GM21825 (cell line): ENCODE results near the gene SPEN.
"Not testable (repeated sequence)": the region's sequence is repeated elsewhere in the genome, so short reads cannot be mapped to it uniquely, and the experiment has no call there.

Experiments
- ATAC-seq: cut with Tn5 transposase; IDR thresholded peaks from one replicate; pipeline ENCODE4 v1.9.1; 2021; ENCODE audit warnings: mild to moderate bottlenecking, moderate library complexity; ENCODE audit not compliant: unreplicated experiment

SPEN gene

DNA sequence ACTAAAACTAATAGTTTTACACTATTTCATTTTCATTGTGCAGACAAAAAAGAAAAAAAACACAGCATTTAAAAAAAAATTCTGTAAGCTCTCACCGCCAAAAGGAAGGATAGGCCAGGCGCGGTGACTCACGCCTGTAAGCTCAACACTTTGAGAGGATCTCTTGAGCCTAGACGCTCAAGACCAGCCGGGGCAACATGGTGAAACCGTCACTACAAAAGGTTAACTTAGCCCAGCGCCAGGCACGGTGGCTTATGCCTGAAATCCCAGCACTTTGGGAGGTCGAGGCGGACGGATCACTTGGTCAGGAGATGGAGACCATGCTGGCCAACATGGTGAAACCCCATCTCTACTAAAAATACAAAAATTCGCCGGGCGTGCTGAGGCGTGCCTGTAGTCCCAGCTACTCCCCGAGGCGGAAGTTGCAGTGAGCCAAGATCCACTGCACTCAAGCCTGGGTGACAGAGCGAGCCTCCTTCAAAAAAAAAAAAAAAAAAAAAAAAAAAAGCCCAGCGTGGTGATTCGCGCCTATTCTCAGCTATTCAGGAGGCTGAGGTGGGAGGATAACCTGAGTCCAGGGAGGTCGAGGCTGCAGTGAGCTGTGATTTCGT is 14.3 kb upstream of the SPEN start:
- no peak for ATAC-seq

DNA sequence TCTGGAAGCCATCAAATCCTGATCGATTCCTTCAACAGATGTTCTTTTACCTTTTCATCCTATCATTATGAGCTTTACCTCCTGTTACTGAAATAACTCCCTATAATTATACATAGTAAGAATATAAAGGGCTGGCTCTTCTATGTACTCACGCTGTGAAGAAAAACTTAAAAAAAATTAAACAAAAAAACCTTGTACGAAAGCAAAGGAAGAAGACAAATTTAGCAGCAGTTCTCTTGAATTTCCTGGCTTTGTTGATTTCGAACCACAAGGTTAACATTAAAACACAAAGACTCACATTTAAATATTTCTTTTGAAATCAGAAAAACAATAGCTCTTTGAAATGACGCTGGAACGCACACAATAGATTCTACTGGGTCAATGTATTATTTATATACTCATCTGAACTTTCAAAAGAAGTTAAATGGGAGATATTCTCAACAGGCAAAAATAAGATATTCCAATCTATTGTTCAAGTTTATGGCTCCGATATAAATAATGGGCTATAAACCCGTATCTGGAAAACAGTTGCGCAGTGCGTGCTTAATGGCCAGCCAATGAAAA is 13.6 kb upstream of the SPEN start:
- no peak for ATAC-seq

DNA sequence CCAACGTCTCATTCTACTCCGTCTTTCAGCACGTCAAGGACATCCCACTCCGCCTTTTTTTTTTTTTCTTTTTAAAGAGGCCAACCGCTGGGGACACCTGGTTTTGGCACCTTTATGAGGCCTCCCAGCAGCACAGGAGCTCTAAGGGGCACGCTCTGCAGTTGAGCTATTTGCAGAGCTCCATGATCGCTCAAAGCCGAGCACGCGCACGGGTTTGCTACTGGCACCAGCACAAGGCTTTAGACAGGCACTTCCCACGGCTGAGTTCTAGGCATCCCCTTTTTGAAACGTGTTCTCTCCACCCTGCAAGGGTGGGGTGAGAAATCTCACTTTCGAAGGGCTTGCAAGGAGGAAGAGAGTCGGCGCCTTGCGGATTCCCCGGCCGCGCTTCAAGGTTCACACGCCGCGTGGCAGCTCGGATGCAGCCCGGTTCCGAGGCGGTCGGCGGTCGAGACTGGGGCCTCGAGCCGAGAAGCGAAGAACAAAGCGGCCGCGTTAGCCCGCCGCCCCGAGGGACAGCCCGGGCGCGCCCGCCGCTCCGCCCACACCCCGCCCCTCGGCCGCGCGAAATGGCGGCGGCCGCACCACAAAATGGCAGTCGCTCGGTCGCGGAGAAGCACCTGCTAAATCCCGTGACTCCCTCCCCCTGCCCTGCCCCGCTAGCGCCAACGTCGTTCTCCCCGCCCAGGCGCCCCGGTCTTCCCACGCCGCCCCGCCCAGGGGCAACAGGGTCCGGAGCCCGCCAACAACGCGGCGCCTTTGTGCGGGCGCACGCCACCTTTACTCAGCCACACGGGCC is 12.9 kb upstream of the SPEN start:
- peak; percentile 49 for ATAC-seq

DNA sequence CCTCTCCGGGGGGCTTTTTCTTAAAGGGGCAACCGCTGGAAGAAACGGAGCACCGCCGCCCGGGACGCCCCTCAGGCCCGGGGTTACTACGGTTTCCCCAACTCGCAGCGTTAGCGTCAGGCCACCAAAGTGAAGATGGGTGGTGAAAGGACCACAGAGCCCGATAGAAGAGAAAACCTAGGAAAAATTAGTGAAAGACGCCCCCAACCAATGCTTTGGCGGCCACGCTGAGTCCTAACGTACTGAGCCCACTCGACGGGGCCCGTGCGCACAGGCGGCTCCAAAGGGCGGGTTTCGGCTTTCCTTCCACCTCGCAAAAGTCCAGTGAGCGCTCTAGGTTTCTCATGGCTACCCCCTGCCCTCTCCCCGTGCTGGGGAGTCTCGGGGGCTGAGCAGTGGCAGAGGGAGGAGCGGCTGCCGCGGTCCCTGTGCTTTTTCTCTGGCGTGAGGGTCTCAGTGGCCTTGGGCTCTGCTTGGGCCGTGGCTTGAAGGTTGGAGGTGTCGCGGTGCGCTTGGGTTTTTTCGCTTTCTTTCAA is 12.2 kb upstream of the SPEN start:
- peak; percentile 12 for ATAC-seq

DNA sequence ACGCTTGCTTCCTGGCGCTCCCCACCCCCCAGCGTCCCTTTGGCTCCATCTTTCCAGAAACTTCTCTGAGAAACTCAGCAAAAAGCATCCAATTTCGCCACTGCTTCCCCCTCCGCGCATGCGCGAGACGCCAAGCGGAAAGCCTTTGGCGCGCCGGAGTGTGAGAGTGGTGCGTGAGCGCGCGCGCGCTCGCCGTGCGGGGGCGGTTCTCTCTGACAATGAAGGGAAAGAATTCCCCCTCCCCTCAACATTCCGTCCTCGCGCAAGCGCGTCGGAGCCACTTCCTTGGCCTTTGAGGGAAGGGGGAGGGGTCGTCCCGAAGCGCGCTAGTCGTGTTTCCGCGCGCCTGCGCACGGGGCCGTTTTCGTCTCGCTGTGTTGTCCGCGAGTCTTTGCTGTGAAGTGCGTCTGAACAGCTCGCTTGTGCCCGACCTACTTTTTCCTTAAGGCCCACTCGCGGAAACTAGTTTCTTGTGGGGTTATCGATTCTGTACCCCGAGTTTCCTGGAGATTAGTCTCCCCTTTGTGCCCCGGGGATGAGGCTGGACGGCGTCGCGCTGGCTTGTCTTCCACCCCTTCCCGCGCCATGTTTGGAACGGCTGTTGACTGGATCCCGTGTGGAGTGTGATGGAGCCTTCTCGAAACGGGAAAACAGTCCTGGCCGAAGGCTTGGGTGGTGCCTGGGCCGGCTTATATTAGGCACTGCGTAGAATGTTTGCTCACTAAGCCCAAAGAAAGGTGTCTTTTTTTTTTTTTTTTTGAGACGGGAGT is 11.6 kb upstream of the SPEN start:
- peak; percentile 36 for ATAC-seq

DNA sequence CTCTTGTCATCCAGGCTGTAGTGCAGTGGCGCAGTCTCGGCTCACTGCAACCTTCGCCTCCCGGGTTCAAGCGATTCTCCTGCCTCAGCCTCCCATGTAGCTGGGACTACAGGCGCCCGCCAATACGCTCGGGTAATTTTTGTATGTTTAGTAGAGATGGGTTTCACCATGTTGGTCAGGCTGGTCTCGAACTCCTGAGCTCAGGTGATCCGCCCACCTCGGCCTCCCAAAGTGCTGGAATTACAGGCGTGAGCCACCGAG is 11.1 kb upstream of the SPEN start:
- ATAC-seq: not testable (repeated sequence)

DNA sequence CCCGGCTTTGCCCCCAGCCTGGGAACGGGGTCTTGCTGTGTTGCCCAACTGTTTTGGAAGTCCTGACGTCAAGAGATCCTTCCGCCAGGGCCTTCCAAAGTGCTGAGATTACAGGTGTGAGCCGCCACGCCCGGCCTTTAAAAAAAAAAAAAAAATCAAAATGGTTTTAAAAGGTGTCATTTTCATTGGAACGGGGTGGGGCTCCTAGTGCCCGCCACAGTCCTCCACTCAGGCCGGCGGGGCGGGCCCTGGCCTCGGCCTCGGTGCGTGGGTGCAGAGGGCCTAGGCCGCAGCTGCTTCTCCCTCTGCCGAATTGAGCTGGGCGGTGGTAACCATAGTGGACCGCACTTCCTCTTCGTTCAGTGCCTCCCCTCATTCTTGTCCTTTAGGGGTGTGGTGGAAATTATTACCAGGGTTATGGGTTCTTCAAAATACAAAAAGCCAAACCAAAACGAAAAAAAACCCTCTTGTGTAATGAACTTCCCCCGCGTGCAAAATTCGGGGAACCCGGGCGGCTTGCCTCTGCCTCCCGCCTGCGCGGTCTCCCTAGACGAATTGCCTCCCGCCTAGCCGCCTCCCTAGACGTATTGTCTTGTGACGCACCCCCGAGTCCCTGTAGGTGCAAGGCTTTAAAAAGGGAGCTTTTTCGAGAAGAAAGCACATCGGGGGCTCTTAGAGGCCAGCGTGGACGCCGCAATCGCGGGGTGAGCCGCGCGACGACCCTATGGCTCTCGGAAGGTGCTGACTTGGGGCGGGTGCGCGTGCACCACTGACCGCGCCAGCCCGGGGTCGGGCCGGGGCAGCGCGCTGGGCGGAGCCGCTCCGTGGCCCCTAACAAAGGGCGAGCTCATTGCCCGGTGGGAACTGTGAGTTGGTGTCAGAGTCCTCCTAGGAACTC is 10.5 kb upstream of the SPEN start:
- ATAC-seq: no peak

DNA sequence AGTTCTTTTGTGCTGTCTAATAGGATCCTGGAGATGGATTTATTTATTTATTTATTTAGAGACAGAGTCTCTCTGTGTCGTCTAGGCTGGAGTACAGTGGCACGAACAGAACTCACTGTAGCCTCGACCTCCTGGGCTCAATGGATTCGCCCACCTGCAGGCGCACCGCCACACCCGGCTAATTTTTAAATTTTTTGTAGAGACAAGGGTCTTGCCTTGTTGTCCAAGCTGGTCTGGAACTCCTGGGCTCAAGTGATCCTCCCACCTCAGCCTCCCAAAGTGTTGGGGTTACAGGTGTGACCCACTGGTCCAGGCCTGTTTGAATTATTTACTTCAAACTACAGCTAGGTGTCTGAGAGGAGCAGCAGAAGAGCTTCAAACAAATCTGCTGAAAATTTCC is 9.6 kb upstream of the SPEN start:
- no peak for ATAC-seq

DNA sequence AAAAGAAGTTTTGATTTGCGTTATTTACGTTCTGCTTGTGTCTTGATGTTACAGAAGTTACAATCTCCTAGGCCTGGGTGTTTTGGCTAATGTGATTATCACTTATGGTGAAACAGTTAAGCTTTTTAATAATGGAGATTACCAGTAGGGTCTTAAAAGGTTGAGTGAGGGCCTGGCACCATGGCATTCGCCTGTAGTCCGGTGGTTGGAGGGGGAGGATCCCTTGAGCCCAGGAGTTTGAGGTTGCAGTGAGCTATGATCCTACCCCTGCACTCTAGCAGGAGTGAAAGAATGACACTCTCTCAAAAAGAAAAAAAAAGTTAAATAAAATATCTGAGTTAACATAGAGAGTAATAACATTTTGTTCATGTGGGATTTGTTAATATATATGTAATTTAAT is 8.8 kb upstream of the SPEN start:
- ATAC-seq: no peak

DNA sequence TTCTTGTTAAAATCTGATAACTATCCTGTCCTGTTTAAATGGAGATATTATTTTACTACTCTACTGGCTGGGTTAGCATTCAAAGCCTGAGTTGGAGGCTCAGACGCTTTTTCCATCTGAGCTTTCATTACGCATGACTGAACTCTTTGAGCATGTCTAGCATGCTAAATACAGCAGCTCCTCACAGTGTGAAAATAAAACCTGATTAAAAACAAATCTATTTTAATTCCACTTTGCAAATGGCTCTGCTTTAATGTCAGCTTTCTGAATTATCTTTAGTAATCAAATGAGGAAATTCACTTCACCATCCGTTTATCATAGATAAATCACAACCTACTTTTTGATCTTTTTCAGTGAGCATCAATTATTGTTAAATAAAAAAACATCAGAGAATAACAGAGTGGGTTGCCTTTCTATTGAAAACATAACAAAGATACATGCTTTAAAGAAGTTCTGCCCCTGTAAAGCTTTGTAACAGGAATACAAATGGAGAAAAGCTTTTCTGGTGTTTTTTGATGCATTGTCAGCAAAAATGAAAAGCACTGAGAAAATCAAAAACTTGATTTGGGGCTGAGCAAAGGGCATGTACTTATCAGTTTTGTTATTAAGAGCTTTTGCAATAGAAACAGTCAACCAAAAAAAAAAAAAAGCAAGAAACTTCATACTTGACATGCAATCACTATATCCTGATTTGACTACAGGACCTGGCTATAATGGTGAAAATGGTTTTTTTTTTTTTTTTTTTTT is 3.5 kb upstream of the SPEN start:
- no peak for ATAC-seq

DNA sequence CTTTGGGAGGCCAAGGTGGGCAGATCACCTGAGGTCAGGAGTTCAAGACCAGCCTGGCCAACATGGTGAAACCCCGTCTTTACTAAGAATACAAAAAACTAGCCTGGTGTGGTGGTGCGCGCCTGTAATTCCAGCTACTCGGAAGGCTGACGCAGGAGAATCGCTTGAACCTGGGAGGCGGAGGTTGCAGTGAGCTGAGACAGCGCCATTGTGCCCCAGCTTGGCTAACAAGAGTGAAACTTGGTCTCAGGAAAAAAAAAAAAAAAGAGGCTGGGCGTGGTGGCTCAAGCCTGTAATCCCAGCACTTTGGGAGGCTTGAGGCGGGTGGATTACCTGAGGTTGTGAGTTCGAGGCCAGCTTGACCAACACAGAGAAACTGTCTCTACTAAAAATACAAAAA is 1.5 kb upstream of the SPEN start:
- not testable (repeated sequence) for ATAC-seq

DNA sequence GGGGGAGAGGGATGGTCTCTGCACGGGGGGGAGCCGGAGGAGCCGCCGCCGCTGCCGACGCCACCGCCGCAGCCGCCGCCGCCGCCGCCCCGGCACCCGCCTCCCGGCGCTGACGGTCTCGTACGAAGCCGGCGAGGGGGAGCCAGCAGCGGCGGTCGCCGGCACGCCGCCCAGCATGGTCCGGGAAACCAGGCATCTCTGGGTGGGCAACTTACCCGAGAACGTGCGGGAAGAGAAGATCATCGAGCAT is 311 bp downstream of the SPEN start:
- ATAC-seq: no peak

DNA sequence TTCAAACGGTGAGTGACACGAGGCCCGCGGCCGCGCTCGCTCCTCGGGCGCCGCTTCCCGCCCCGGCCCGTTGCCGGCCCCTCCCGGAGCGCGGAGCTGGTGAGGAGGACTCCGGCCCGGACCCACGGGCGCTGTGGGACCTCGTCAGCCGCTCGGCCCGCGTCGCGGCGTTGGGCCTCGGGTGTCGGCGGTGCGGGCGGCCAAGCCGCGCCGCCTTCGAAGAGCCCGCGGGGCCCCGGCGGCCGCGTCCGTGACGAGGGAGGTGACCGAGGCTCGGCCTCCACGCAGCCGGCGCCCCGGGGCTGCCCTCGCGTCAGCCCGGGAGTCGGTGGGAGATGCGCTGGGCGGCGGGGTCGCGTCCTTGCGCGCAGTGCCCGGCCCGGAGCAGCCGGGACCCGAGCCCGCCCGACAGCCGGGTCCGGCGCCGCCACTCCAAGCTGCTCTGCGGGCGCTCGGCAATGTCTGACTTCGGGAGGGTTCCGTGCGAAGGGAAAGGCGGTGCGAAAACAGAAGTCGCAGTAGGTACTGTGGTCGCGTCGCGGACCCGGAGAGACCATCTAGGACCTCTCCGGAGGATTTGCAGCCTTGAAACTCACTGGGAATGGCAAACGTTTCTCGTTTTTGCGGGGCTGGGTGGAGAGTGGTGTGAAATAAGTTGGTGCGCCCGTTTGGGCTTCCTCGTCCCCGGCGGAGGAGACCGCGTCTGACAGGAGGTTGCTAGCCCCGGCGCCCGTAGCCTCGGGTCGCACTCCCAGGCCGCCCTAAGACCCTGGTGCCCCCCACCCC is 829 bp downstream of the SPEN start:
- peak; percentile 14 for ATAC-seq

DNA sequence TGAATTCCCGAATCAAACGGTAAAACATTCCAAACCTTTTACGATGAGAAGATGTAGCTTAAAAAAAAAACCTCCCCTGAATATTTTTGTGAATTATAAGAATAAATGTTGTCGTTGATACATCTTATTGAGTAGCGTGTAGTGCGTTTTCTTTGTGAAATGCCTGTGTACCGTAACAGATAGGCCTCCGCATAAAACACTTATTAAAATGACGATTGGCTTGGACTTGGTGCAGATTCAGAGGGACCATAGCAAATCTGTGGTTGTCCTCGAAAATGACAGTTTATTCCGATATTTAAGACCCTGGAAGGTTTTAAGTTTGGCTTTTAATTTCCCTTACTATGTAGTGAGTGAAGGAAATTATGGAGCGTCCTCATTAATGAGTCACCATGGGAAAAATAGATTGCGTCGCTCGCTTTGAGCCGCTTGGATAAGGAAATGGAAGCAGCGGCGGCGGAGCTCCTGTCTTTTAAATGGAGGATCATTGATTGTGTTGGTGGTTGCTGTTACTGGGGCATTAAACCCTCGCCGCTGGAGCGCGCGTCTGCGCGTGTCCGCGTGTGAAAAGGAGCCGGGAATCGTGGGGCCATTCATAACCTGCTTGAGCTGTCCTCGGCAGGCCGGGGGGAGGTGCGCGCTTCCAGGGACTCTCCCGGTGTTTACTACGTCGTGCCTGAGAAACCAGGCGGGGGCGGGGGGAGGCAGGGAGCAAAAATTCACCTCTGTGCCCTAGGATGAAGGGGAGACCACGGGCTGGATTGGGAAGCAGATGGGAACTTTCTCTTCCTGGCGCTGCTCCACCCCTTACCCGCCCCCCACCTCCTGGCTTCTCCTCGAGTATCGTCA is 1.6 kb downstream of the SPEN start:
- ATAC-seq: peak; percentile 19

DNA sequence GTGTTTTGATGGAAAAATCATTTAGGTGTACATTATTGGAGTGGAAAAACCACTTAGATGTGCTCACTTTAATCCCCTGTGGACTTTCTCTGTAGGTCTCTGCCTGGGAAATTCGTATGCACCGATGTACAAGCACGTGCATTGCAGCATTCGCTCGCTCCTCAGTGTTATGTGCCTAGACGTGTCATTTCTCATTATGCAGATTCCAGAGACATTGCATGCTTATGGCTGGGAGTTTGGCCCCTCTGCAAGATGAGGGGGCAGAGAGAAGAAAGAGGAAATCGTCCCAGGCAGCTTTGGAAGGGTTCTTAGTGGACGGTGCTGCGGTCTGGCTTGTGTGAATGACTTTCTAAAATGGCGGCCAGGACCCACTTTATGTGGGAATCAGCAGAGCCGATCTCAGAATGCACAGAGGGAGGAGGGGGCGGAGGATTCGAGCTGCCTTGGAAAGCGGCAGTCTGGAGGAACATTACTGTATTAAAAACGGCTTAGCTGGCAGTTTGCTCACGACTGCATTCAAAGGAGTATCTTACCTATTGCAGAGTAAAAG is 2.3 kb downstream of the SPEN start:
- no peak for ATAC-seq

DNA sequence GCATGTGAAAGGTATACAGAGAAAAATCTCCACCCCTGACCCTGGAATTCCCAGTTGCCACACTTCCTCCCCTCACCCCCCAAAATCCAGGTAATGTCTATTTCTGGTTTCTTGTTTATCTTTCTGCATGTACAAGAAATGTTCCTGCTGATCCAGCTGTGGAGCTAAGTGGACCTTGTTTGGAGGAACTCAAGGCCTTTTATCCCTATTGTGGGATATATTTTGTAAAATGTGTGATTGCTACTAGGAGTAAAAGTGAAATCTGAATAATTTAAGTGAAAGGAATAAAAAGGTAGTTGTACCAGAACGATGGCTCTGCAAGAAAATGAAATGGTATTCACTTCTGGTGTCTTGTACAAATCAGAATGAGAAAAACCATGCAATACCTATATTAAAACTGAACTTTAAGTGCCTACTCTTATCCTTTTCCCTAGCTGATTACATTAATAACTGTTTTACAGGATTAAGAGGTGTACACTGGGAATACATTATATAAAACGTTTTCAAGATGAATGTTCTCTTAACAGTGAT is 3.0 kb downstream of the SPEN start:
- ATAC-seq: no peak

DNA sequence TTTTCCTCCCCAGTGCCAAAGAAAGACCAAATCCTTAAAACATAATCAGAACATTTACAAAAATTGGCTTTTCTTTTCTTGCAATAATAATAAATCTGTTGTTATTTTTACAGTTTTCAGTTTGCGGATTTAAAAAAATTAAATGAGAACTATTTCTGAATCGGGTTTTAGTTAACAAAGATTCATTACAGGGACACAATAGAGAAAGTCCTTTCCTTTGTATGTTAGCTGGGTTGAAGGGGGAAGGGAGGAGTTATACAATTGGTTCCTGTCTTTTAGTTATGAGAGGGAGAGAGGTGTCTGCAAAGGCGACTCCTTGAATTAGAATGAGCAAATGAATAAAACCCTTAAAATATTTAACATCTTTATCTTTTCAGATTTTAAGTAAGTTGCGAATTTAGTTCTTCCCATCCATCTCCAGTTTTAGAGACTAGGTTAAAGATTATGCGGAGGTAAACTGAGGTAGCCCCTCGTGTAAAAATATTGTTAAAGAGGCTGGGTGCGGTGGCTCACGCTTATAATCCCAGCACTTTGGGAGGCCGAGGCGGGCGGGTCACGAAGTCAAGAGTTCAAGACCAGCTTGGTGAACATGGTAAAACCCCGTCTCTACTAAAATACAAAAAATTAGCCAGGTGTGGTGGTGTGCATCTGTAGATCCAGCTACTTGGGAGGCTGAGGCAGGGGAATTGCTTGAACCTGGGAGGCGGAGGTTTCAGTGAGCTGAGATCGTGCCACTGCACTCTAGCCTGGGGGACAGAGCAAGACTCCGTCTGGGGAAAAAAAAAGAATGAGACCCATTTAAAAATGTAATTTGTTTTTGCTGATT is 3.9 kb downstream of the SPEN start:
- ATAC-seq: no peak
